ENCODE measurements around the gene DLGAP1.

GRCh38 chr18:3453540-3454364, 1001.4 kb downstream of the DLGAP1 start:
- TF ChIP-seq CTCF (IDR thresholded peaks at IDR 0.05; ENCODE audit: low read depth, low read length) (no peak), EZH2phosphoT487 (IDR thresholded peaks at IDR 0.05; ENCODE audit: low read depth) (no peak)
